AG04450 (cell line): Measurements from ENCODE around the gene RAB9A. TPM values are rescaled to one million over a fixed set of nuclear protein-coding genes. Genes with fewer than 3 reads are reported as not detected.
"Not testable (repeated sequence)": the region's sequence is repeated elsewhere in the genome, so short reads cannot be mapped to it uniquely, and the experiment has no call there.

ENCODE experiments used
- CTCF ChIA-PET: fragments of 300-600, 350-600 bp; formaldehyde crosslinking; extraction: SDS; loops from one replicate; lab custom pipeline; 2022; ENCODE audit warnings: antibody characterized with exemption, inconsistent platforms; lab: Charles Lee
- POLR2A ChIA-PET: fragments of 350-600 bp; formaldehyde crosslinking; extraction: SDS; loops from one replicate; lab custom pipeline; 2021; ENCODE audit warnings: antibody characterized with exemption, inconsistent platforms; lab: Yijun Ruan, JAX
- DNase-seq: peaks from one replicate; pipeline ENCODE4 v3.0.0-alpha.2; 2011; ENCODE audit warnings: low read depth, low spot score
- H3K27ac ChIP-seq: one replicate; pipeline ENCODE4 v1.5.1; 2012; ENCODE audit warnings: low read depth, low read length, control low read depth
- H3K27me3 ChIP-seq: one replicate; pipeline ENCODE4 v1.6.0; 2012; ENCODE audit warnings: low read length; ENCODE audit not compliant: control insufficient read depth, insufficient read depth
- H3K4me3 ChIP-seq: 2 replicates; pipeline ENCODE4 v1.5.1; 2011; ENCODE audit warnings: mild to moderate bottlenecking, low read depth, low read length, control low read depth
- H3K9me3 ChIP-seq: 2 replicates; pipeline ENCODE4 v1.5.1; 2012; ENCODE audit warnings: low read length; ENCODE audit not compliant: control insufficient read depth, insufficient read depth
- polyA plus RNA-seq: library from polyadenylated mRNA; depleted of rRNA; stranded (reverse); fragments of >200 nt; gene quantifications from 2 replicates; pipeline ENCODE4 v1.2.3, GENCODE V29; 2011
- TF ChIP-seq, protein P1 (sequence below): IDR thresholded peaks from 2 replicates; pipeline ENCODE4 v1.5.1; 2011; ENCODE audit warnings: low read depth, low read length, control low read depth, inconsistent platforms

The RAB9A gene
- polyA plus RNA-seq, 1 experiment = 41.7 TPM

GRCh38 chrX:13721819-13722519 is 33.0 kb downstream of the RAB9A start:
- peak overlapping the region; percentile 82 for H3K27ac ChIP-seq
- ChIA-PET CTCF (interaction anchor here (0.7 to 1.1 kb wide), 2 partner anchors 15 to 28 kb away, joined by 3 to 5 read pairs; no protein-coding TSS in a partner anchor), POLR2A (interaction anchor here (0.6 to 1.4 kb wide), 8 partner anchors 10 to 1322 kb away, joined by 3 to 14 read pairs (median 4); partner anchors contain the start of genes OFD1 and TRAPPC2)

DNA sequence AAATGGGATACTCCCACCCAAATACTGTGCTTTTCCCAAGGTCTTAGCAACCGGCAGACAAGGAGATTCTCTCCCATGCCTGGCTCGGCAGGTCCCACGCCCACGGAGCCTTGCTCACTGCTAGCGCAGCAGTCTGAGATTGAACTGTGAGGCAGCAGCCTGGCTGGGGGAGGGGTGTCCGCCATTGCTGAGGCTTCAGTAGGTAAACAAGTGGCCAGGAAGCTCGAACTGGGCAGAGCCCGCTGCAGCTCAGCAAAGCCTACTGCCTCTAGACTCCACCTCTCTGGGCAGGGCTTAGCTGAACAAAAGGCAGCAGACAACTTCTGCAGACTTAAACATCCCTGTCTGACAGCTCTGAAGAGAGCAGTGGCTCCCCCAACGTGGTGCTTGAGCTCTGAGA is 36.0 kb downstream of the RAB9A start:
- CTCF ChIA-PET, H3K27me3 ChIP-seq, H3K9me3 ChIP-seq, H3K27ac ChIP-seq, DNase-seq, H3K4me3 ChIP-seq: not testable (repeated sequence)
- POLR2A ChIA-PET = interaction anchor here (1.0 kb wide), 1 partner anchor 9 kb away, joined by 3 read pairs; the partner anchor contains the start of genes OFD1 and TRAPPC2

More at GRCh38 chrX:13721819-13722519, 33.0 kb downstream of the RAB9A start:
- TF ChIP-seq, protein P1, sequence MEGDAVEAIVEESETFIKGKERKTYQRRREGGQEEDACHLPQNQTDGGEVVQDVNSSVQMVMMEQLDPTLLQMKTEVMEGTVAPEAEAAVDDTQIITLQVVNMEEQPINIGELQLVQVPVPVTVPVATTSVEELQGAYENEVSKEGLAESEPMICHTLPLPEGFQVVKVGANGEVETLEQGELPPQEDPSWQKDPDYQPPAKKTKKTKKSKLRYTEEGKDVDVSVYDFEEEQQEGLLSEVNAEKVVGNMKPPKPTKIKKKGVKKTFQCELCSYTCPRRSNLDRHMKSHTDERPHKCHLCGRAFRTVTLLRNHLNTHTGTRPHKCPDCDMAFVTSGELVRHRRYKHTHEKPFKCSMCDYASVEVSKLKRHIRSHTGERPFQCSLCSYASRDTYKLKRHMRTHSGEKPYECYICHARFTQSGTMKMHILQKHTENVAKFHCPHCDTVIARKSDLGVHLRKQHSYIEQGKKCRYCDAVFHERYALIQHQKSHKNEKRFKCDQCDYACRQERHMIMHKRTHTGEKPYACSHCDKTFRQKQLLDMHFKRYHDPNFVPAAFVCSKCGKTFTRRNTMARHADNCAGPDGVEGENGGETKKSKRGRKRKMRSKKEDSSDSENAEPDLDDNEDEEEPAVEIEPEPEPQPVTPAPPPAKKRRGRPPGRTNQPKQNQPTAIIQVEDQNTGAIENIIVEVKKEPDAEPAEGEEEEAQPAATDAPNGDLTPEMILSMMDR = no peak
- Histone ChIP-seq H3K9me3 (no peaks in the 10 kb centered on the region), H3K4me3 (0 out of 2 replicates have a peak overlapping the region, but pooled peaks have one; percentile 25), H3K27me3 (no peaks in the 10 kb centered on the region)
- peak; percentile 60 for DNase-seq

GRCh38 chrX:13726583-13726982 is 37.7 kb downstream of the RAB9A start:
- CTCF ChIA-PET, POLR2A ChIA-PET, H3K9me3 ChIP-seq, DNase-seq, H3K27me3 ChIP-seq, H3K4me3 ChIP-seq, H3K27ac ChIP-seq: not testable (repeated sequence)

DNA sequence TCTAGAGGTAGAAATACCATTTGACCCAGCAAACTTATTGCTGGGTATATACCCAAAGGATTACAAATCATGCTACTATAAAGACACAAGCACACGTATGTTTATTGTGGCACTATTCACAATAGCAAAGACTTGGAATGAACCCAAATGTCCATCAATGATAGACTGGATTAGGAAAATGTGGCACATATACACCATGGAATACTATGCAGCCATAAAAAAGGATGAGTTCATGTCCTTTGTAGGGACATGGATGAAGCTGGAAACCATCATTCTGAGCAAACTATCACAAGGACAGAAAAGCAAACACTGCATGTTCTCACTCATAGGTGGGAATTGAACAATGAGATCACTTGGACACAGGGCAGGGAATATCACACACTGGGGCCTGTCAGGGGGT is 41.6 kb downstream of the RAB9A start:
- H3K9me3 ChIP-seq, POLR2A ChIA-PET, H3K27me3 ChIP-seq, H3K27ac ChIP-seq, H3K4me3 ChIP-seq, CTCF ChIA-PET, DNase-seq: not testable (repeated sequence)

GRCh38 chrX:13732246-13733067 is 43.5 kb downstream of the RAB9A start:
- Histone ChIP-seq H3K27me3 (no peaks in the 10 kb centered on the region), H3K4me3 (no peak overlapping the region), H3K9me3 (no peaks in the 10 kb centered on the region; the same call in 1 of the 2 replicates), H3K27ac (no peak overlapping the region)
- CTCF ChIA-PET = no interaction called here
- DNase-seq = no peak
- POLR2A ChIA-PET = no interaction called here
- TF ChIP-seq, protein P1 = no peak

- no peaks in the 10 kb centered on the region; the same call in 1 of the 2 replicates for H3K9me3 ChIP-seq
- H3K27me3 ChIP-seq = no peaks in the 10 kb centered on the region
- POLR2A ChIA-PET = interaction anchor here (1.8 kb wide), 1 partner anchor 296 kb away, joined by 5 read pairs; the partner anchor contains the start of gene GEMIN8
- TF ChIP-seq, protein P1 = no peak
- no peak overlapping the region for H3K27ac ChIP-seq
- CTCF ChIA-PET = no interaction called here
- peak overlapping the region; percentile 78 for H3K4me3 ChIP-seq
- no peak for DNase-seq
Observed at GRCh38 chrX:13733506-13733905, 44.6 kb downstream of the RAB9A start.
